ENCODE results near the gene PBRM1.
A peak's percentile ranks its signal among the peaks of the same experiment; 100 is the strongest.

The PBRM1 gene

GRCh38 chr3:52655895-52656294 lies 29.8 kb downstream of the PBRM1 start:
- no peak for DNase-seq

GRCh38 chr3:52651592-52651991 lies 34.1 kb downstream of the PBRM1 start:
- no peak for DNase-seq

GRCh38 chr3:52650439-52650838 lies 35.3 kb downstream of the PBRM1 start:
- peak; percentile 69 for DNase-seq

GRCh38 chr3:52649461-52650210 lies 36.1 kb downstream of the PBRM1 start:
- DNase-seq = no peak

GRCh38 chr3:52645549-52645948 lies 40.2 kb downstream of the PBRM1 start:
- DNase-seq = no peak

- DNase-seq = peak; percentile 32
Measured at GRCh38 chr3:52636673-52637072, 49.0 kb downstream of the PBRM1 start.

GRCh38 chr3:52633786-52634185 lies 51.9 kb downstream of the PBRM1 start:
- no peak for DNase-seq

GRCh38 chr3:52625041-52625440 lies 60.7 kb downstream of the PBRM1 start:
- DNase-seq = no peak

GRCh38 chr3:52623234-52623792 lies 62.4 kb downstream of the PBRM1 start:
- no peak for DNase-seq

GRCh38 chr3:52620580-52620979 lies 65.1 kb downstream of the PBRM1 start:
- no peak for DNase-seq

- DNase-seq = no peak
Measured at GRCh38 chr3:52615166-52615565, 70.5 kb downstream of the PBRM1 start.

- DNase-seq = no peak
Measured at GRCh38 chr3:52614689-52615088, 71.0 kb downstream of the PBRM1 start.

GRCh38 chr3:52609316-52609815 lies 76.3 kb downstream of the PBRM1 start:
- no peak for DNase-seq

GRCh38 chr3:52608337-52608736 lies 77.4 kb downstream of the PBRM1 start:
- no peak for DNase-seq

- DNase-seq = no peak
Measured at GRCh38 chr3:52606373-52607085, 79.2 kb downstream of the PBRM1 start.

- DNase-seq = no peak
Measured at GRCh38 chr3:52600258-52600657, 85.5 kb downstream of the PBRM1 start.

GRCh38 chr3:52596658-52597265 lies 89.0 kb downstream of the PBRM1 start:
- peak; percentile 18 for DNase-seq

GRCh38 chr3:52593103-52593502 lies 92.6 kb downstream of the PBRM1 start:
- DNase-seq = no peak

- DNase-seq = no peak
Measured at GRCh38 chr3:52574056-52574965, 111.4 kb downstream of the PBRM1 start.

- DNase-seq = no peak
Measured at GRCh38 chr3:52572221-52572620, 113.5 kb downstream of the PBRM1 start.

GRCh38 chr3:52570076-52570475 lies 115.6 kb downstream of the PBRM1 start:
- DNase-seq = no peak

- DNase-seq = no peak
Measured at GRCh38 chr3:52568069-52568468, 117.6 kb downstream of the PBRM1 start.

All from hematopoietic multipotent progenitor cell treated with erythropoietin and hydrocortisone succinate and interleukin-3 and kit ligand, for 4 days (in vitro differentiated cells).